HL-60 (cell line): ENCODE results near the gene INVS.

ENCODE experiments used
- DNase-seq, 2 experiments: peaks; one replicate each; pipeline ENCODE4 v3.0.0-alpha.2; 2010 to 2020; ENCODE audit warnings: low read depth in 1 of 2, low spot score in 1 of 2
- H3K27ac ChIP-seq: fragments of 250-450 bp; sonication (Bioruptor Pico); replicated peaks from 2 replicates; pipeline ENCODE4 v1.5.1; 2020; ENCODE audit warnings: mild to moderate bottlenecking, moderate library complexity
- H3K27me3 ChIP-seq: fragments of 250-450 bp; sonication (Bioruptor Pico); 2 replicates; pipeline ENCODE4 v1.5.1; 2021; ENCODE audit warnings: mild to moderate bottlenecking, moderate library complexity; ENCODE audit not compliant: insufficient read depth, poor library complexity, severe bottlenecking
- H3K4me3 ChIP-seq: replicated peaks from 2 replicates; pipeline ENCODE4 v1.5.1; 2011; ENCODE audit warnings: mild to moderate bottlenecking, control low read depth, low read length; ENCODE audit not compliant: insufficient read depth
- CTCF ChIP-seq: IDR thresholded peaks from one replicate; pipeline ENCODE4 v1.5.1; 2011; ENCODE audit warnings: low read length, control low read depth, inconsistent platforms; ENCODE audit not compliant: insufficient read depth
- GABPA ChIP-seq: IDR thresholded peaks from 2 replicates; pipeline ENCODE4 v1.6.1; 2012; ENCODE audit warnings: low read depth
- POLR2AphosphoS5 ChIP-seq: IDR thresholded peaks from 2 replicates; pipeline ENCODE4 v1.6.1; 2012; ENCODE audit warnings: low read depth
- REST ChIP-seq: IDR thresholded peaks from 2 replicates; pipeline ENCODE4 v1.6.1; 2012; ENCODE audit warnings: low read depth; ENCODE audit not compliant: insufficient replicate concordance
- SPI1 ChIP-seq: IDR thresholded peaks from 2 replicates; pipeline ENCODE4 v1.6.1; 2012; ENCODE audit warnings: low read depth, mild to moderate bottlenecking, borderline replicate concordance

Gene INVS

GRCh38 chr9:100104314-100104713 is 5.3 kb downstream of the INVS start:
- no peak overlapping the region for H3K27ac ChIP-seq
- no peak overlapping the region for H3K4me3 ChIP-seq
- no peaks in the 10 kb centered on the region for H3K27me3 ChIP-seq
- no peak for DNase-seq
- TF ChIP-seq SPI1 (no peak), REST (no peak), CTCF (no peak), POLR2AphosphoS5 (no peak), GABPA (no peak)

GRCh38 chr9:100105861-100106260 is 6.8 kb downstream of the INVS start:
- no peak overlapping the region for H3K4me3 ChIP-seq
- no peak for DNase-seq
- TF ChIP-seq SPI1 (no peak), REST (no peak), CTCF (no peak), GABPA (no peak), POLR2AphosphoS5 (no peak)
- no peaks in the 10 kb centered on the region for H3K27me3 ChIP-seq
- H3K27ac ChIP-seq, result no peak overlapping the region

- H3K4me3 ChIP-seq, result no peak overlapping the region
- no peak for DNase-seq
- TF ChIP-seq REST (no peak), POLR2AphosphoS5 (no peak), CTCF (no peak), GABPA (no peak), SPI1 (no peak)
Observed at GRCh38 chr9:100106616-100107015, 7.6 kb downstream of the INVS start.

More at GRCh38 chr9:100106616-100107015, 7.6 kb downstream of the INVS start:
- no peaks in the 10 kb centered on the region for H3K27me3 ChIP-seq
- no peak overlapping the region for H3K27ac ChIP-seq
